Adrenal gland (tissue), 5 donors: Measurements from ENCODE around the gene RECK.

Experiments used
- POLR2A ChIP-seq, 2 donors: fragments of 450-650 bp; IDR thresholded peaks; one replicate each; pipeline ENCODE4 v1.6.1; 2017; ENCODE audit warnings: antibody characterized with exemption in 2 of 2, mild to moderate bottlenecking in 2 of 2, moderate library complexity in 1 of 2
- TF ChIP-seq, protein P1 (sequence below), 6 experiments: fragments of 450-650 bp in 4 of 6; fragments of 200-600 bp in 2 of 6; sonication (generic) in 1 of 6; IDR thresholded peaks; 1 replicate in 5 of 6; 2 replicates in 1 of 6; pipeline versions ENCODE4 v1.5.1 to v1.8.0; 2016 to 2021; ENCODE audit warnings: antibody characterized with exemption in 6 of 6, mild to moderate bottlenecking in 2 of 6, moderate library complexity in 1 of 6
- donor health status: DM: no; HTN: no; CAD: no.

DNA sequence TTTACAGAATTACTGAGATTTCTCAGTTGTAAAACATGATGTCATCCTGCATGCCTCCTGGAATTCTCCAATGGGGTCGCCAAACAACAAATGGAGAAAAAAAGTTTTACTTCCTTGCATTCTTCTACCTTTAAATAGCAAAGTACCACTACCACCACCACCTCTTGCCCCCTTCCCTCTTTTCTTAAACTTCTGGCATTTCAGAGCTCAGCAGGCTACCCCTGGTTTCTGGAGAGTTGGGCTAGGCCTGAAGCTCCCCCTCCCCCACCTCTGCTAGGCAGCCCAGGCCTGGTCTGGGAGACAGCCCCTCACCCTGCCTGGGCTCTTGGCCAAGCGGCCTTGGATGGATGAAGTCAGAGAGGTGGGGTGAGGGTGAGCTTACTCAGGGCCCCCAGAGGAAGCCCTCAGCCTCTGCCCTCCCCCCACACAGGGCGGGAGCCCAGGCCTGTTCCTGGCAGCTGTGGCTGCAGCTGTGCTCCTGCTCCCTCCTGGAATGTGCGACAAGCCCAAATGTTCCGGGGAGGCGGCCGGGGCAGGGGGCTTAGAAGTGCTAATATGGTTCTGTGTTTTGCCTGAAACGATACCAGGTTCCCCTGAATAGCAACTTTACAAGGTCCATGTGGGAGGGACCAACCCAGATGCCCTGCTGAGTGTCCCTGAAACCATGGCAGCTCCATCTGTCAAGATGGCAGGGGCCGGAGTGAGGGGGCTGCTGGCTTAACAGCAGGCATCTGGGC, 126.5 kb downstream of the RECK start:
- TF ChIP-seq, protein P1, sequence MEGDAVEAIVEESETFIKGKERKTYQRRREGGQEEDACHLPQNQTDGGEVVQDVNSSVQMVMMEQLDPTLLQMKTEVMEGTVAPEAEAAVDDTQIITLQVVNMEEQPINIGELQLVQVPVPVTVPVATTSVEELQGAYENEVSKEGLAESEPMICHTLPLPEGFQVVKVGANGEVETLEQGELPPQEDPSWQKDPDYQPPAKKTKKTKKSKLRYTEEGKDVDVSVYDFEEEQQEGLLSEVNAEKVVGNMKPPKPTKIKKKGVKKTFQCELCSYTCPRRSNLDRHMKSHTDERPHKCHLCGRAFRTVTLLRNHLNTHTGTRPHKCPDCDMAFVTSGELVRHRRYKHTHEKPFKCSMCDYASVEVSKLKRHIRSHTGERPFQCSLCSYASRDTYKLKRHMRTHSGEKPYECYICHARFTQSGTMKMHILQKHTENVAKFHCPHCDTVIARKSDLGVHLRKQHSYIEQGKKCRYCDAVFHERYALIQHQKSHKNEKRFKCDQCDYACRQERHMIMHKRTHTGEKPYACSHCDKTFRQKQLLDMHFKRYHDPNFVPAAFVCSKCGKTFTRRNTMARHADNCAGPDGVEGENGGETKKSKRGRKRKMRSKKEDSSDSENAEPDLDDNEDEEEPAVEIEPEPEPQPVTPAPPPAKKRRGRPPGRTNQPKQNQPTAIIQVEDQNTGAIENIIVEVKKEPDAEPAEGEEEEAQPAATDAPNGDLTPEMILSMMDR (IDR thresholded peaks at IDR 0.05), result no peak
- no peak for TF ChIP-seq POLR2A (IDR thresholded peaks at IDR 0.05)
